ENCODE results near the gene ARAP1. TPM values are rescaled to one million over a fixed set of nuclear protein-coding genes. Genes with fewer than 3 reads are reported as not detected.

The ARAP1 gene
- total RNA-seq, 4 donors from 2014 or later = 90.3 to 146 (median 122) TPM

DNA sequence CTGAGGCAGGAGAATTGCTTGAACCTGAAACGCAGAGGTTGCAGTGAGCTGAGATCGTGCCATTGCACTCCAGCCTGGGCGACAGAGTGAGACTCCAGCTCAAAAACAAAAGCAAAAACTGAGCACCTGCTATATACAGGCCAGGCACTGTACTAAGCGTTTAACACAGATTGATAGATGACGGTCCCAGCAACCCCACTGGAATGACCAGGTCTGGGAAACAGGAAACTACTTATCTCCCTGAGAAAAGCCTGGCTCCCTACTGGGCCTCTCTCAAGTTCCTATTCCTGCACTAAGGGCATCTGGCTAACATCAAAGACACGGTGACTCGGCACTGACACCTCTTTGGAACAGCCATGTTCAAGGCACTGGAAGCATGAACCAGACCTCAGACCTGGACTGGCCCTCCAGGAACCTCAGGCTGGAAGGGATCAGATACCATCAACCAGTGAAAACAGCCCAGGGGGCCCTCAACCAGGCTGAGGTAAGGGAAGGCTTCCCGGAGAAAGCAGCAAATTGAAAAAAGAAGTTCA, 16.6 kb downstream of the ARAP1 start:
- intact Hi-C loops (cut with DNase I) = no loop called here
- Histone ChIP-seq H3K4me1 (peaks cover 54 to 68% of the 10 kb centered on the region in 2 donors), H3K9me3 (no peaks in the 10 kb centered on the region), H3K36me3 (no peaks in the 10 kb centered on the region), H3K27ac (peak overlapping the region; percentile 63 to 89 (median 84)), H3K4me3 (replicated peaks in 1 of 3) (no peak overlapping the region), H3K27me3 (no peaks in the 10 kb centered on the region)
- 80 to 83% methylated on average over 8 of the region's 8 CpGs for WGBS, 2 donors
- TF ChIP-seq, protein P1, sequence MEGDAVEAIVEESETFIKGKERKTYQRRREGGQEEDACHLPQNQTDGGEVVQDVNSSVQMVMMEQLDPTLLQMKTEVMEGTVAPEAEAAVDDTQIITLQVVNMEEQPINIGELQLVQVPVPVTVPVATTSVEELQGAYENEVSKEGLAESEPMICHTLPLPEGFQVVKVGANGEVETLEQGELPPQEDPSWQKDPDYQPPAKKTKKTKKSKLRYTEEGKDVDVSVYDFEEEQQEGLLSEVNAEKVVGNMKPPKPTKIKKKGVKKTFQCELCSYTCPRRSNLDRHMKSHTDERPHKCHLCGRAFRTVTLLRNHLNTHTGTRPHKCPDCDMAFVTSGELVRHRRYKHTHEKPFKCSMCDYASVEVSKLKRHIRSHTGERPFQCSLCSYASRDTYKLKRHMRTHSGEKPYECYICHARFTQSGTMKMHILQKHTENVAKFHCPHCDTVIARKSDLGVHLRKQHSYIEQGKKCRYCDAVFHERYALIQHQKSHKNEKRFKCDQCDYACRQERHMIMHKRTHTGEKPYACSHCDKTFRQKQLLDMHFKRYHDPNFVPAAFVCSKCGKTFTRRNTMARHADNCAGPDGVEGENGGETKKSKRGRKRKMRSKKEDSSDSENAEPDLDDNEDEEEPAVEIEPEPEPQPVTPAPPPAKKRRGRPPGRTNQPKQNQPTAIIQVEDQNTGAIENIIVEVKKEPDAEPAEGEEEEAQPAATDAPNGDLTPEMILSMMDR (IDR thresholded peaks at IDR 0.05) = no peak
- no peak for TF ChIP-seq POLR2A (IDR thresholded peaks at IDR 0.05)
- DNase-seq = peak; percentile 20 to 31

DNA sequence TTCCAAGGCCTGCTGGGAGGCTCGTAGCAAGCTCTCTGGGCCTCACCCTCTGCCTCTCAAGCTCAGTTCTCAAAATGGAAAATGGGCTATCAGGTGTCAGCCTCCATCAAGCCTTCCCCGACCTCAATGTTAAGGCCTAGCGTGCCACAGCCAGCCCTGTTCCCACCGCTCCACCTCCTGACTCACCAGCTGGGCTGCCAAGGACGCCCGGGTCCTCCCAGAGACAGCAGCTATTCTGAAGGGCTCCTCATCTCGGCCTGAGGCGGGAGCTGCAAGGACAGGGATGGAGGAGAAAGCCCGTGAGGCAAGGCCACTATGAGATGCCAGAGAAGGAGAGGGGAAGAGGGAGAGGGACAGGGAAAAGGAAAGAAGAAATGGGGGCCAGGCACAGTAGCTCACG, 19.9 kb downstream of the ARAP1 start:
- 92 to 95% methylated on average over 10 of the region's 10 CpGs for WGBS, 2 donors
- Histone ChIP-seq H3K36me3 (no peaks in the 10 kb centered on the region), H3K4me3 (replicated peaks in 1 of 3) (no peak overlapping the region), H3K27ac (no peak overlapping the region), H3K9me3 (no peaks in the 10 kb centered on the region), H3K27me3 (no peaks in the 10 kb centered on the region), H3K4me1 (peaks cover 42 to 46% of the 10 kb centered on the region in 2 donors)
- intact Hi-C loops (cut with DNase I) = no loop called here
- no peak for DNase-seq
- TF ChIP-seq, protein P1 (IDR thresholded peaks at IDR 0.05) = no peak
- no peak for TF ChIP-seq POLR2A (IDR thresholded peaks at IDR 0.05)

DNA sequence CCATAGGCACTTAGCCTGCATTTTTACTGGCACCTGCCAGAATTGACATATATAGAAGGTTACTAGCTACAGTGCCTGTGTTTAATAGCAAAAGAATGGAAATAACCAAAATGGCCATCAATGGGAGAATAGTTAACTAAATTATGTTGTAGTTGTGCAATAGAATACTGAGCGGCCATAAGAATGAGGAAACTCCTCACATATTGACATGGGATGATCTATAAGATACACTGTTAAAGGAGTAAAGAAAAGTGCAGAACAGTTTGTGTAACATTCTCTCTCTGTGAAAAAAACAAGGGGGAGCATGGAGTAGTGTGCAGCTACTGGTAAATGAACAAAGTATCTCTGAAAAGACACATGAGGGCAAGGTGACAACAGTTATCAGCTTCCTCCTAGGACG, 21.5 kb downstream of the ARAP1 start:
- TF ChIP-seq, protein P1 (IDR thresholded peaks at IDR 0.05) = no peak
- TF ChIP-seq POLR2A (IDR thresholded peaks at IDR 0.05) = no peak
- DNase-seq = no peak
- H3K27me3 ChIP-seq = no peaks in the 10 kb centered on the region
- no peaks in the 10 kb centered on the region for H3K9me3 ChIP-seq
- H3K4me3 ChIP-seq (replicated peaks in 1 of 3) = no peak overlapping the region
- intact Hi-C loops (cut with DNase I) = no loop called here
- 89 to 96% methylated on average over 2 of the region's 2 CpGs for WGBS, 2 donors
- H3K27ac ChIP-seq = peak overlapping the region in 1 of 3 donors; percentile 34
- H3K36me3 ChIP-seq = no peaks in the 10 kb centered on the region
- H3K4me1 ChIP-seq = peaks cover 26 to 34% of the 10 kb centered on the region in 2 donors

DNA sequence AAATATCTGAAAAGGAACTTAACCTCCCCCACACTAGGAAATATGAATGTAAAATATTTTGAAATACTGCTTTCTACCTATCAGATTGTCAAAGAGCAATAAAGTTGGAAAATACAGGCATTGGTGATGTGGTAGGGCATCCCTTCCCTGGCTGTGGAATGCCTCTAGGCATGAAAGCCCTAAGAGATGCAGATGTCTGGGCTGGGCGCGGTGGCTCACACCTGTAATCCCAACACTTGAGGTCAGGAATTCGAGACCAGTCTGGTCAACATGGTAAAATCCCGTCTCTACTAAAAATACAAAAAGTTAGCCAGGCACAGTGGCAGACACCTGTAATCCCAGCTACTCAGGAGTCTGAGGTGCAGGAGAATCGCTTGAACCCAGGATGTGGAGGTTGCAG, 22.0 kb downstream of the ARAP1 start:
- H3K27me3 ChIP-seq = no peaks in the 10 kb centered on the region
- no peak overlapping the region for H3K4me3 ChIP-seq (replicated peaks in 1 of 3)
- TF ChIP-seq POLR2A (IDR thresholded peaks at IDR 0.05) = no peak
- TF ChIP-seq, protein P1 (IDR thresholded peaks at IDR 0.05) = no peak
- H3K36me3 ChIP-seq = no peaks in the 10 kb centered on the region
- no peaks in the 10 kb centered on the region for H3K9me3 ChIP-seq
- H3K27ac ChIP-seq = peak overlapping the region in 1 of 3 donors; percentile 34
- intact Hi-C loops (cut with DNase I) = no loop called here
- DNase-seq = no peak
- 79 to 80% methylated on average over 5 of the region's 5 CpGs for WGBS, 2 donors
- H3K4me1 ChIP-seq = peaks cover 25 to 31% of the 10 kb centered on the region in 2 donors

DNA sequence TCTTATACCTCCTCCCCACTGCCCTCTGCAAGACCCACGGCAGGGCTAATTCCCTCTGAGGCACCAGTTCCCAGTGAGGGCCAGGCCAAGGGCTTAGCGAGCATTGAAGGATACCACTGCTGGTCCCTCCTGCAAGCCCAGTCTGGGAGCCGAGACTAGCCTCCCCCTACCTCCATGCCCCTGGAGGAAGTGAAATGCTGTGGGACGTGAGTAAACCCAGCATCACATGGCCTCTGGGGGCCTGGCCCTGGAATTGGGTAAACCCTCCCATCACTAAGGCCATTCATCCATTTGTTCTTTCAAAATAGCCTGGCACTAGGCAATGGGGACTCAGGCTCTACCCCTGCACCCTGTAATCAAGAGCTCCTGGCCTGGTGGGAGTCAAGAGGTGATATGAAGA, 24.7 kb downstream of the ARAP1 start:
- H3K4me3 ChIP-seq (replicated peaks in 1 of 3) = no peak overlapping the region
- peaks cover 16 to 22% of the 10 kb centered on the region in 2 donors for H3K4me1 ChIP-seq
- H3K9me3 ChIP-seq = no peaks in the 10 kb centered on the region
- H3K27ac ChIP-seq = no peak overlapping the region
- no peaks in the 10 kb centered on the region for H3K27me3 ChIP-seq
- H3K36me3 ChIP-seq = no peaks in the 10 kb centered on the region
- WGBS, 2 donors = 67 to 70% methylated on average over 4 of the region's 4 CpGs
- intact Hi-C loops (cut with DNase I) = loop anchor here (2.0 kb wide), 1 partner anchor 69 kb away; no protein-coding TSS in a partner anchor
- DNase-seq = no peak
- no peak for TF ChIP-seq POLR2A (IDR thresholded peaks at IDR 0.05)
- TF ChIP-seq, protein P1 (IDR thresholded peaks at IDR 0.05) = no peak
